ENCODE measurements around the gene NUFIP1.

- TF ChIP-seq EGR1 (IDR thresholded peaks at IDR 0.05; ENCODE audit: low read depth) (no peak), CTCF (IDR thresholded peaks at IDR 0.05 in 2 of 3, conservative IDR thresholded peaks at IDR 0.05 in 1 of 3; ENCODE audit: borderline replicate concordance in 1 of 3, insufficient read depth in 1 of 3, low read depth in 2 of 3, low read length in 2 of 3) (no peak), POLR2AphosphoS5 (IDR thresholded peaks at IDR 0.05; ENCODE audit: low read depth, low read length) (no peak), REST (IDR thresholded peaks at IDR 0.05; ENCODE audit: low read depth) (no peak), EZH2phosphoT487 (IDR thresholded peaks at IDR 0.05; ENCODE audit: borderline replicate concordance) (no peak), CEBPB (IDR thresholded peaks at IDR 0.05; ENCODE audit: low read depth) (no peak), RAD21 (IDR thresholded peaks at IDR 0.05; ENCODE audit: low read depth) (no peak), POLR2A (IDR thresholded peaks at IDR 0.05; ENCODE audit: borderline replicate concordance, extremely low read depth, insufficient read depth, insufficient read length) (no peak), MAX (IDR thresholded peaks at IDR 0.05) (no peak)
These were observed 56.4 kb downstream of the NUFIP1 start for GRCh38 chr13:44932850-44933251.

Measured in HCT116 (cell line).